Measurements from ENCODE around the gene ANXA9. TPM values are rescaled to one million over a fixed set of nuclear protein-coding genes. Genes with fewer than 3 reads are reported as not detected.
A peak's percentile ranks its signal among the peaks of the same experiment; 100 is the strongest.

The ANXA9 gene
- total and polyA plus RNA-seq, 7 donors: 0.07 to 0.10 (median 0.07) TPM; not detected in 4

DNA sequence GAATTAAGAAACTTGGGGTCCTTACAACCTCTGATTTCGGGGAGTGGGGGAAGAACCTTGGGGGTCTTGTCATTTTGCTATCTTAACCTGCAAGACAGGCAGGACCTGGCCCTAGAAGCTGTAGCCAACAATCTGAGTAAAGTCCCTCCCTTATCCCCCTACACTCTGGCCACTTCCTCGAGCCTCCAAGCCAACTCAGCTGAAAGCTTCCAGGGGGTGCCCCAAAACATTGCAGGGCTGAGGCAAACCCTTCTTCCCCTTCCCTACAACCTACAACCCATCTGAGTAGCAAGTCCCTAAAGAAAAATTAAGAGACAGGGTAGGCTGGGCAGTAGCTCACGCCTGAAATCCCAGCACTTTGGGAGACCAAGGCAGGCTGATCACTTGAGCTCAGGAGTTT is 12.5 kb upstream of the ANXA9 start:
- intact Hi-C loops (cut with DNase I): loop anchor here in 1 of 2 donors (5.0 kb wide), 1 partner anchor 402 kb away; no protein-coding TSS in a partner anchor
- DNase-seq (no peak), ATAC-seq (no peak)
- Histone ChIP-seq H3K36me3 (ENCODE audit: insufficient read depth in 1 of 2, low read depth in 1 of 2) (peaks cover 6 to 46% of the 10 kb centered on the region in 2 donors), H3K27me3 (ENCODE audit: insufficient read depth in 3 of 3, low read length in 2 of 3) (no peaks in the 10 kb centered on the region), H3K4me3 (no peak overlapping the region), H3K4me1 (peaks cover 35% of the 10 kb centered on the region), H3K27ac (no peak overlapping the region), H3K9me3 (no peaks in the 10 kb centered on the region)
- WGBS, 3 donors: 71 to 85% (median 79%) methylated on average over 3 of the region's 3 CpGs
- TF ChIP-seq, protein P1, sequence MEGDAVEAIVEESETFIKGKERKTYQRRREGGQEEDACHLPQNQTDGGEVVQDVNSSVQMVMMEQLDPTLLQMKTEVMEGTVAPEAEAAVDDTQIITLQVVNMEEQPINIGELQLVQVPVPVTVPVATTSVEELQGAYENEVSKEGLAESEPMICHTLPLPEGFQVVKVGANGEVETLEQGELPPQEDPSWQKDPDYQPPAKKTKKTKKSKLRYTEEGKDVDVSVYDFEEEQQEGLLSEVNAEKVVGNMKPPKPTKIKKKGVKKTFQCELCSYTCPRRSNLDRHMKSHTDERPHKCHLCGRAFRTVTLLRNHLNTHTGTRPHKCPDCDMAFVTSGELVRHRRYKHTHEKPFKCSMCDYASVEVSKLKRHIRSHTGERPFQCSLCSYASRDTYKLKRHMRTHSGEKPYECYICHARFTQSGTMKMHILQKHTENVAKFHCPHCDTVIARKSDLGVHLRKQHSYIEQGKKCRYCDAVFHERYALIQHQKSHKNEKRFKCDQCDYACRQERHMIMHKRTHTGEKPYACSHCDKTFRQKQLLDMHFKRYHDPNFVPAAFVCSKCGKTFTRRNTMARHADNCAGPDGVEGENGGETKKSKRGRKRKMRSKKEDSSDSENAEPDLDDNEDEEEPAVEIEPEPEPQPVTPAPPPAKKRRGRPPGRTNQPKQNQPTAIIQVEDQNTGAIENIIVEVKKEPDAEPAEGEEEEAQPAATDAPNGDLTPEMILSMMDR (IDR thresholded peaks at IDR 0.05): no peak

DNA sequence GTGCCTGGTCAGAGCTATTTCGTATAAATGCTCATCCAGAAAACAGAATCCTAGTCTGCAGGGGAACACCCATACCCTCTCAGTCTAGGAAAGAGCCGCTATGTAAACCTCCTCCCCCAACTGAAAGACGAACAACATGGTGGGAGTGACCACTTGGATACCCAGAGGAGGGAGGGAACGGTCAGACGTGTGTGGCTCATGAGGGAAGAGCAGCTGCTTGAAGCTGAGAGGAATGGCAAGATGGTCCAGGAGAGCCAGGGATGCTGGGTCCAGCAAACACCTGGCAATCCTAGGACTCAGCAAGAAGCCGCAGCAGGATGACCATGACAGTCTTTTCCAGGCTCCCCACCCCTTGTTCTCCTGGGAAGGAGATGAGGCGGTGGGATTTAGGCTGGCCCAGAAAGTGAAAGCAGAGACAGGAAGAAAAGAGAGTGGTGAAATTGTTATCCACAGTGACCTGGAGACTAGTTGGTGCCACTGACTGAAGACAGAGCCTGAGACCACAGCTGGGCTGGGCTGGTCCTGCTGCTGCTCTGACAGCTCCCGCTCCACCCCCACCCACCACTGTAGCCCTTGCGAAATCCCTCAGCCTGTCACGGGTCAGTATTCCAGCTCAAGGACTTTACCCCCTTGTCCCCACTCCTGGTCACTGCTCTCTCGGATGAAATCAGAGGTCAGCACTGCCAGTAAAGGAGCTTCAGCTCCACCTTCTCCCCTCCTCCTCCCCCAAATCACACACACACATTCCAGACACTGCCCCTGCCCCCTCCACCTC is 11.1 kb upstream of the ANXA9 start:
- intact Hi-C loops (cut with DNase I): loop anchor here in 1 of 2 donors (5.0 kb wide), 1 partner anchor 404 kb away; no protein-coding TSS in a partner anchor
- H3K36me3 ChIP-seq (ENCODE audit: insufficient read depth in 1 of 2, low read depth in 1 of 2): peaks cover 6 to 32% of the 10 kb centered on the region in 2 donors
- peak overlapping the region; percentile 97 for H3K27ac ChIP-seq
- no peaks in the 10 kb centered on the region for H3K27me3 ChIP-seq (ENCODE audit: insufficient read depth in 3 of 3, low read length in 2 of 3)
- peak; percentile 77 to 88 (median 84) for ATAC-seq
- peaks cover 35% of the 10 kb centered on the region for H3K4me1 ChIP-seq
- TF ChIP-seq, protein P1 (IDR thresholded peaks at IDR 0.05): no peak
- WGBS, 3 donors: 34 to 55% (median 37%) methylated on average over 11 of the region's 11 CpGs
- no peaks in the 10 kb centered on the region for H3K9me3 ChIP-seq
- DNase-seq: peak; percentile 86 to 92
- H3K4me3 ChIP-seq: peak overlapping the region; percentile 86

DNA sequence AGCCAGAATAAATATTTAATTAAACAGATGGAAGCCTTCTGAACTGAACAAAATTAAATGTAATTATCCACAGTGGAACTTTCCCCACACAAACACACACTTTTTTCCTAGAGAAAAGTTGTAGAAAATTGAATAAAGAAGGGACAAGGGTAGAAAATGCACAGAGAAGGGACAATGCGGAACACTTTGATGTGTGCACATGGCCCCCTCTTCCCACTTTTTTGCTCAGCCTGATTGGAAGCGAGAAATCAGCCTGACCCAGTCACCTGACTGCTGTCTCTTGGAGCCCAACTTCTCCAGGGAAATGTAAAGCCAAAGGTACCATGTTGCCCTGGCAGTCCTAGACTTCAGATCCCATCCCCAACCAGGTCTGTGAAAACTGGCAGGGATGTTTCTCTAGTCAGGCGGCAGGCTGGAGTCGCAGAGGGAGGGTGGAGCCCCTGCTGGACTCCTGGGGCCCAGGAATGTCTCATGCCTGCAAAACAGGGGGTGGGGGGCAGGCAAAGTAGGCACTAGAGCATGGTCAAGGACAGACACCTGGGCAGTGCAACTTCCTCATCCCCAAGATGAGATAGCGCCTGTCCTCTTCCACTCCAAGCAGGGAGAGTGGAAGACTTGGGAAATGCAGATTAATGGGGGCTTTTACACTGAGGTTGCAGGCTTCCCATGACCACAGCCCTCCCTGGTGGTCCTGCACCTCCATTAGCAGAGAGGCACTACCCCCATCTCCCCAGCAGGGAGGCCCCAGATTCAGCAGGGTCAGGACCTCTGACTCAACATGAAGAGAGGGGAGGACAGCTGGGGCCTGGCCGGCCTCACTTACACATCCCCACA is 10.3 kb upstream of the ANXA9 start:
- peaks cover 6 to 24% of the 10 kb centered on the region in 2 donors for H3K36me3 ChIP-seq (ENCODE audit: insufficient read depth in 1 of 2, low read depth in 1 of 2)
- H3K4me3 ChIP-seq: peak overlapping the region; percentile 86
- intact Hi-C loops (cut with DNase I): loop anchor here in 1 of 2 donors (5.0 kb wide), 1 partner anchor 404 kb away; no protein-coding TSS in a partner anchor
- H3K27ac ChIP-seq: peak overlapping the region; percentile 97
- WGBS, 3 donors: 68 to 74% (median 73%) methylated on average over 6 of the region's 6 CpGs
- peaks cover 35% of the 10 kb centered on the region for H3K4me1 ChIP-seq
- no peaks in the 10 kb centered on the region for H3K9me3 ChIP-seq
- TF ChIP-seq, protein P1 (IDR thresholded peaks at IDR 0.05): no peak
- DNase-seq (no peak), ATAC-seq (no peak)
- H3K27me3 ChIP-seq (ENCODE audit: insufficient read depth in 3 of 3, low read length in 2 of 3): no peaks in the 10 kb centered on the region

DNA sequence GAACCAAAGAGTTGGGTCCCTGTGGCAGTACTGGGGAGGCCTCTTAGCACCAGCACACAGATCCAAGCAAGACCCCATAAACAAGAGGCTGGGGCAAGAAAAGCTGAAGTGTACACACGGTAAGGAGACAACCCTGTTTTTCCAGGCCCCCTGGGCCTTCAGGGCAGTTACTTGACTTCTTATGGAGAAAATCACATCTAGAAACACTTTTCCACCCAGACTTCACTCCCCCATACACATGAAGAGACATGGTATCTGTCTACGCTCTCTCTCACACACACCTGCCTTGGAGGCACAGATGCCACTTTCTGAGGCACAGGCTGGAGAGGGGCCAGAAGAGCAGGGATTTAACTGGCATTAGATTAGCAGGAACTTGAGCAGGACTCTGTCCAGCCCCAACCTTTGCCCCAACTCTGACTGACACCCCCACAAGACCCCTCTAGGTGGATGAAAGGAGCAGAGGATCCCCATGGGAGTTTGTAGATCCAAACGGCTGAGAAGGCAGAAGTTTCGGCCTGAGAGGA is 9.6 kb upstream of the ANXA9 start:
- WGBS, 3 donors: 47 to 60% (median 52%) methylated on average over 4 of the region's 4 CpGs

More for the DNA sequence above, 9.6 kb upstream of the ANXA9 start:
- peaks cover 6 to 17% of the 10 kb centered on the region in 2 donors for H3K36me3 ChIP-seq (ENCODE audit: insufficient read depth in 1 of 2, low read depth in 1 of 2)
- H3K4me1 ChIP-seq: peaks cover 38% of the 10 kb centered on the region
- no peaks in the 10 kb centered on the region for H3K9me3 ChIP-seq
- intact Hi-C loops (cut with DNase I): loop anchor here in 1 of 2 donors (5.0 kb wide), 1 partner anchor 405 kb away; no protein-coding TSS in a partner anchor
- DNase-seq (no peak), ATAC-seq (no peak)
- H3K27ac ChIP-seq: peak overlapping the region; percentile 97
- TF ChIP-seq, protein P1 (IDR thresholded peaks at IDR 0.05): no peak
- no peaks in the 10 kb centered on the region for H3K27me3 ChIP-seq (ENCODE audit: insufficient read depth in 3 of 3, low read length in 2 of 3)
- peak overlapping the region; percentile 86 for H3K4me3 ChIP-seq

All from psoas muscle (tissue), 8 donors.